ENCODE data around the gene HCFC1.

The HCFC1 gene

GRCh38 chrX:153965406-153965805 is 6.2 kb downstream of the HCFC1 start:
- no peak overlapping the region for H3K4me3 ChIP-seq (replicated peaks in 1 of 2; ENCODE audit: low read depth in 2 of 2, low read length in 2 of 2)
- no peak for TF ChIP-seq CTCF (IDR thresholded peaks at IDR 0.05; ENCODE audit: low read depth, low read length)
- DNase-seq (ENCODE audit: low read depth in 2 of 2): no peak

GRCh38 chrX:153964105-153964504 is 7.5 kb downstream of the HCFC1 start:
- no peak for TF ChIP-seq CTCF (IDR thresholded peaks at IDR 0.05; ENCODE audit: low read depth, low read length)
- H3K4me3 ChIP-seq (replicated peaks in 1 of 2; ENCODE audit: low read depth in 2 of 2, low read length in 2 of 2): no peak overlapping the region
- no peak for DNase-seq (ENCODE audit: low read depth in 2 of 2)

GRCh38 chrX:153963546-153963945 is 8.1 kb downstream of the HCFC1 start:
- no peak overlapping the region for H3K4me3 ChIP-seq (replicated peaks in 1 of 2; ENCODE audit: low read depth in 2 of 2, low read length in 2 of 2)
- no peak for TF ChIP-seq CTCF (IDR thresholded peaks at IDR 0.05; ENCODE audit: low read depth, low read length)
- no peak for DNase-seq (ENCODE audit: low read depth in 2 of 2)

GRCh38 chrX:153961292-153961691 is 10.3 kb downstream of the HCFC1 start:
- no peak for DNase-seq (ENCODE audit: low read depth in 2 of 2)
- H3K4me3 ChIP-seq (replicated peaks in 1 of 2; ENCODE audit: low read depth in 2 of 2, low read length in 2 of 2): no peak overlapping the region
- TF ChIP-seq CTCF (IDR thresholded peaks at IDR 0.05; ENCODE audit: low read depth, low read length): no peak

GRCh38 chrX:153960786-153961185 is 10.8 kb downstream of the HCFC1 start:
- DNase-seq (ENCODE audit: low read depth in 2 of 2): no peak

GRCh38 chrX:153960077-153960476 is 11.5 kb downstream of the HCFC1 start:
- H3K4me3 ChIP-seq (replicated peaks in 1 of 2; ENCODE audit: low read depth in 2 of 2, low read length in 2 of 2): no peak overlapping the region
- DNase-seq (ENCODE audit: low read depth in 2 of 2): no peak
- TF ChIP-seq CTCF (IDR thresholded peaks at IDR 0.05; ENCODE audit: low read depth, low read length): no peak

More at GRCh38 chrX:153960786-153961185, 10.8 kb downstream of the HCFC1 start:
- H3K4me3 ChIP-seq (replicated peaks in 1 of 2; ENCODE audit: low read depth in 2 of 2, low read length in 2 of 2): no peak overlapping the region
- TF ChIP-seq CTCF (IDR thresholded peaks at IDR 0.05; ENCODE audit: low read depth, low read length): no peak

- no peak for DNase-seq (ENCODE audit: low read depth in 2 of 2)
- H3K4me3 ChIP-seq (replicated peaks in 1 of 2; ENCODE audit: low read depth in 2 of 2, low read length in 2 of 2): no peak overlapping the region
- no peak for TF ChIP-seq CTCF (IDR thresholded peaks at IDR 0.05; ENCODE audit: low read depth, low read length)
Measured at GRCh38 chrX:153959649-153960048, 12.0 kb downstream of the HCFC1 start.
